H1 (cell line): ENCODE data around the gene SRRM2. TPM values are rescaled to one million over a fixed set of nuclear protein-coding genes. Genes with fewer than 3 reads are reported as not detected.

Experiments
- CTCF ChIA-PET: fragments of 300-600 bp; sonication (Branson Sonifier 250); formaldehyde crosslinking; loops from one replicate; lab custom pipeline; 2021; ENCODE audit not compliant: partially characterized antibody; lab: Charles Lee
- POLR2A ChIA-PET: fragments of 300-600 bp; sonication (Branson Sonifier 250); formaldehyde crosslinking; loops from one replicate; lab custom pipeline; 2021; ENCODE audit warnings: inconsistent platforms; ENCODE audit not compliant: partially characterized antibody; lab: Charles Lee
- DNase-seq, 2 experiments: peaks; one replicate each; pipeline versions ENCODE4 v3.0.0 to v3.0.0-alpha.2; 2010 to 2022; ENCODE audit warnings: low spot score in 2 of 2, low read depth in 1 of 2, mixed read lengths in 1 of 2
- FAIRE-seq: peaks from 2 replicates; lab custom pipeline; 2011; peaks lifted over from hg19 to GRCh38; lab: Jason Lieb, UNC
- H2AFZ ChIP-seq: 2 replicates; pipeline ENCODE4 v1.8.1; 2012; ENCODE audit warnings: low read length, inconsistent platforms
- H2AK5ac ChIP-seq: 2 replicates; pipeline ENCODE4 v1.6.1; 2013; ENCODE audit warnings: low read depth, low read length
- H2BK120ac ChIP-seq: replicated peaks from 2 replicates; pipeline ENCODE3; 2013; ENCODE audit warnings: low read depth, low read length, inconsistent platforms
- H2BK12ac ChIP-seq: 2 replicates; pipeline ENCODE4 v1.6.1; 2013; ENCODE audit warnings: low read depth, low read length
- H2BK15ac ChIP-seq: 2 replicates; pipeline ENCODE4 v1.6.1; 2013; ENCODE audit warnings: low read length
- H2BK20ac ChIP-seq: 2 replicates; pipeline ENCODE4 v1.6.1; 2013; ENCODE audit warnings: low read length
- H2BK5ac ChIP-seq: 2 replicates; pipeline ENCODE4 v1.6.1; 2013; ENCODE audit warnings: low read depth, low read length
- H3K14ac ChIP-seq: 2 replicates; pipeline ENCODE4 v1.6.1; 2013; ENCODE audit warnings: inconsistent platforms; ENCODE audit not compliant: insufficient read length
- H3K18ac ChIP-seq: 2 replicates; pipeline ENCODE4 v1.6.1; 2013; ENCODE audit warnings: low read length; ENCODE audit errors: extremely low read depth
- H3K23ac ChIP-seq: 2 replicates; pipeline ENCODE4 v1.6.1; 2013; ENCODE audit warnings: inconsistent platforms; ENCODE audit not compliant: insufficient read length
- H3K23me2 ChIP-seq: 2 replicates; pipeline ENCODE4 v1.6.1; 2013; ENCODE audit warnings: low read depth, low read length
- H3K27ac ChIP-seq: 2 replicates; pipeline ENCODE4 v1.6.1; 2011; ENCODE audit warnings: low read depth, low read length, inconsistent platforms
- H3K27me3 ChIP-seq, 4 experiments: replicated peaks in 1 of 4; 1 replicate in 1 of 4; 2 replicates in 3 of 4; pipeline versions ENCODE4 v1.6.1 to v1.8.1; 2011 to 2013; ENCODE audit warnings: low read length in 3 of 4, mild to moderate bottlenecking in 3 of 4, inconsistent platforms in 2 of 4, mixed read lengths in 2 of 4, moderate library complexity in 1 of 4; ENCODE audit not compliant: control insufficient read depth in 3 of 4, insufficient read depth in 3 of 4; ENCODE audit errors: extremely low read depth in 1 of 4
- H3K36me3 ChIP-seq, 4 experiments: 2 replicates each; pipeline versions ENCODE4 v1.6.1 to v1.8.1; 2011 to 2013; ENCODE audit warnings: mild to moderate bottlenecking in 4 of 4, low read length in 3 of 4, moderate library complexity in 2 of 4, control low read depth in 1 of 4, inconsistent platforms in 1 of 4; ENCODE audit not compliant: insufficient read depth in 4 of 4, control insufficient read depth in 2 of 4
- H3K4ac ChIP-seq: replicated peaks from 2 replicates; pipeline ENCODE3; 2013; ENCODE audit warnings: low read length, low read depth, mixed read lengths, inconsistent platforms; ENCODE audit not compliant: insufficient read length
- H3K4me1 ChIP-seq, 4 experiments: replicated peaks in 1 of 4; 1 replicate in 1 of 4; 2 replicates in 3 of 4; pipeline versions ENCODE4 v1.6.1 to v1.8.1; 2011 to 2013; ENCODE audit warnings: low read length in 3 of 4, inconsistent platforms in 2 of 4, mixed read lengths in 1 of 4; ENCODE audit not compliant: insufficient read depth in 4 of 4, control insufficient read depth in 3 of 4
- H3K4me2 ChIP-seq, 2 experiments: 2 replicates each; pipeline versions ENCODE4 v1.6.1 to v1.8.1; 2011 to 2013; ENCODE audit warnings: low read depth in 2 of 2, low read length in 2 of 2, control low read depth in 1 of 2, inconsistent platforms in 1 of 2, mild to moderate bottlenecking in 1 of 2; ENCODE audit not compliant: insufficient read depth in 1 of 2
- H3K4me3 ChIP-seq, 4 experiments: fragments of 200-600, 300-600 bp in 1 of 4; sonication (generic), shearing (Covaris generic), sonication (Bioruptor Twin) in 1 of 4; 2 replicates each; pipeline versions ENCODE4 v1.5.1 to v1.8.1; 2011 to 2016; ENCODE audit warnings: low read length in 4 of 4, low read depth in 3 of 4, control low read depth in 2 of 4, inconsistent platforms in 2 of 4, mild to moderate bottlenecking in 2 of 4, mixed read lengths in 1 of 4, moderate library complexity in 1 of 4; ENCODE audit not compliant: insufficient read depth in 2 of 4; ENCODE audit errors: extremely low read depth in 1 of 4
- H3K56ac ChIP-seq: replicated peaks from 2 replicates; pipeline ENCODE3; 2013; ENCODE audit warnings: low read depth, mild to moderate bottlenecking, mixed read lengths, low read length, inconsistent platforms; ENCODE audit not compliant: insufficient read length
- H3K79me1 ChIP-seq: 2 replicates; pipeline ENCODE4 v1.6.1; 2013; ENCODE audit warnings: low read depth, low read length, control low read depth
- H3K79me2 ChIP-seq, 2 experiments: 2 replicates each; pipeline versions ENCODE4 v1.6.1 to v1.8.1; 2012 to 2013; ENCODE audit warnings: low read length in 2 of 2, mild to moderate bottlenecking in 2 of 2, inconsistent platforms in 1 of 2; ENCODE audit not compliant: insufficient read depth in 2 of 2, control insufficient read depth in 1 of 2
- H3K9ac ChIP-seq, 4 experiments: replicated peaks in 1 of 4; 1 replicate in 1 of 4; 2 replicates in 3 of 4; pipeline versions ENCODE4 v1.6.1 to v1.8.1; 2011 to 2013; ENCODE audit warnings: low read depth in 3 of 4, low read length in 3 of 4, control low read depth in 2 of 4, mild to moderate bottlenecking in 2 of 4, moderate library complexity in 2 of 4, inconsistent platforms in 1 of 4; ENCODE audit errors: extremely low read depth in 1 of 4
- H3K9me3 ChIP-seq, 2 experiments: 2 replicates each; pipeline versions ENCODE4 v1.6.1 to v1.8.1; 2012 to 2013; ENCODE audit warnings: mild to moderate bottlenecking in 2 of 2, moderate library complexity in 2 of 2, control low read depth in 1 of 2, inconsistent platforms in 1 of 2, low read depth in 1 of 2, low read length in 1 of 2, mixed read lengths in 1 of 2; ENCODE audit not compliant: insufficient read depth in 2 of 2
- H4K20me1 ChIP-seq, 2 experiments: replicated peaks in 1 of 2; 2 replicates each; pipeline versions ENCODE3 to v1.8.1; 2011 to 2013; ENCODE audit warnings: inconsistent platforms in 2 of 2, low read length in 2 of 2, mild to moderate bottlenecking in 1 of 2; ENCODE audit not compliant: insufficient read depth in 2 of 2, control insufficient read depth in 1 of 2
- H4K5ac ChIP-seq: 2 replicates; pipeline ENCODE4 v1.6.1; 2013; ENCODE audit warnings: low read length, low read depth, mixed read lengths, inconsistent platforms; ENCODE audit not compliant: insufficient read length
- H4K8ac ChIP-seq: 2 replicates; pipeline ENCODE4 v1.8.0; 2013; ENCODE audit warnings: mild to moderate bottlenecking, moderate library complexity, low read length, inconsistent platforms; ENCODE audit not compliant: insufficient read depth; ENCODE audit errors: extremely low read depth
- H4K91ac ChIP-seq: replicated peaks from 2 replicates; pipeline ENCODE3; 2013; ENCODE audit warnings: low read length, mixed read lengths, inconsistent platforms; ENCODE audit not compliant: insufficient read length
- MAFK ChIP-seq: IDR thresholded peaks from 2 replicates; pipeline ENCODE4 v1.6.1; 2012; ENCODE audit warnings: low read depth, mild to moderate bottlenecking, improper control_type of control experiment, low read length
- SAP30 ChIP-seq: fragments of 300-600 bp; sonication (generic); IDR thresholded peaks from 2 replicates; pipeline ENCODE4 v1.7.1; 2012; ENCODE audit warnings: low read length, moderate library complexity, mild to moderate bottlenecking, inconsistent platforms; ENCODE audit not compliant: insufficient read depth, insufficient replicate concordance
- TAF7 ChIP-seq: optimal IDR thresholded peaks from 2 replicates; pipeline ENCODE3; 2011; ENCODE audit warnings: low read depth, mild to moderate bottlenecking, inconsistent platforms, low read length, moderate library complexity, borderline replicate concordance
- WGBS, 2 experiments: shearing (Covaris generic) in 1 of 2; methylation state at CpG; one replicate each; pipeline versions ENCODE4 v1.1.6 to v1.1.7; 2013 to 2015; ENCODE audit warnings: low lambda C conversion rate in 2 of 2, mixed read lengths in 2 of 2, inconsistent platforms in 1 of 2, low coverage in 1 of 2, missing lambda C conversion rate in 1 of 2; ENCODE audit not compliant: insufficient replicate concordance in 2 of 2, insufficient coverage in 1 of 2, insufficient read length in 1 of 2; ENCODE audit errors: extremely low coverage in 1 of 2, missing lambda C conversion rate in 1 of 2; 5-methylcytosine and 5-hydroxymethylcytosine counted together
- polyA plus RNA-seq, 7 experiments: library from polyadenylated mRNA; depleted of rRNA in 3 of 7; stranded (reverse) in 5 of 7; unstranded in 2 of 7; fragments of >200 nt in 5 of 7; fragments of 200-250 nt in 2 of 7; gene quantifications; 1 replicate in 5 of 7; 2 replicates in 1 of 7; 4 replicates in 1 of 7; pipeline versions ENCODE4 v1.2.1 to v1.2.3, GENCODE V29; 2011 to 2013; ENCODE audit warnings: missing spikeins in 2 of 7, mixed read lengths in 2 of 7
- total RNA-seq: library from RNA; stranded (reverse); fragmentation: NEBNext Ultra II Directional; extraction: Animal tissue kit (Norgen Biotek cat#: 25700); gene quantifications from 2 replicates; pipeline ENCODE4 v1.2.1, GENCODE V29; 2021

Gene SRRM2
- total and polyA plus RNA-seq, 2 of the 8 experiments (the other 6 are each of a cell fraction or from before 2014, with no cell fraction given): 300 to 579 TPM

- H4K8ac ChIP-seq: no peak overlapping the region
- H3K56ac ChIP-seq: no peak overlapping the region
- no peak overlapping the region for H3K18ac ChIP-seq
- no peaks in the 10 kb centered on the region for H3K79me1 ChIP-seq
- POLR2A ChIA-PET: no interaction called here
- no peaks in the 10 kb centered on the region for H3K36me3 ChIP-seq
- no peaks in the 10 kb centered on the region for H3K23me2 ChIP-seq
- no peak overlapping the region for H2BK120ac ChIP-seq
- H2BK20ac ChIP-seq: 0 out of 2 replicates have a peak overlapping the region, but pooled peaks have one; percentile 18
- no peak overlapping the region for H3K9ac ChIP-seq
- H2BK12ac ChIP-seq: no peak overlapping the region
- H2BK15ac ChIP-seq: no peak overlapping the region
- H4K91ac ChIP-seq: no peak overlapping the region
- no peak for FAIRE-seq
- WGBS, 2 experiments: 87% methylated on average over 7 of the region's 7 CpGs; no CpG with 5 or more reads in 1 of the 2 experiments
- no peak overlapping the region for H3K4me2 ChIP-seq
- no peak overlapping the region for H3K27ac ChIP-seq
- H2AFZ ChIP-seq: no peak overlapping the region
- no peaks in the 10 kb centered on the region for H3K9me3 ChIP-seq
- H3K27me3 ChIP-seq: 0 out of 7 replicates have a peak, but pooled peaks cover 0 to 2% (median 0%) of the 10 kb centered on the region in 4 experiments
- CTCF ChIA-PET: interaction anchor here (0.5 to 1.2 kb wide), 3 partner anchors 10 to 14 kb away, joined by 3 to 4 read pairs (median 3); no protein-coding TSS in a partner anchor
- no peak overlapping the region for H3K23ac ChIP-seq
- peaks cover 0 to 11% (median 1%) of the 10 kb centered on the region in 4 experiments; a peak in 2 of 7 replicates for H3K4me1 ChIP-seq
- no peak overlapping the region for H2BK5ac ChIP-seq
- no peaks in the 10 kb centered on the region for H3K79me2 ChIP-seq
- no peak for DNase-seq
- no peak overlapping the region for H3K4ac ChIP-seq
- H4K20me1 ChIP-seq: no peaks in the 10 kb centered on the region
- no peak overlapping the region for H4K5ac ChIP-seq
- H2AK5ac ChIP-seq: no peak overlapping the region
- no peak overlapping the region for H3K14ac ChIP-seq
- no peak overlapping the region for H3K4me3 ChIP-seq
- TF ChIP-seq MAFK (no peak), SAP30 (no peak), TAF7 (no peak)
Observed at GRCh38 chr16:2813771-2814221, 61.4 kb downstream of the SRRM2 start.
